ENCODE measurements around the gene RNASEH2A. TPM values are rescaled to one million over a fixed set of nuclear protein-coding genes. Genes with fewer than 3 reads are reported as not detected.

The RNASEH2A gene
- 30.5 and 31.0 TPM in 2 replicates for total RNA-seq

DNA sequence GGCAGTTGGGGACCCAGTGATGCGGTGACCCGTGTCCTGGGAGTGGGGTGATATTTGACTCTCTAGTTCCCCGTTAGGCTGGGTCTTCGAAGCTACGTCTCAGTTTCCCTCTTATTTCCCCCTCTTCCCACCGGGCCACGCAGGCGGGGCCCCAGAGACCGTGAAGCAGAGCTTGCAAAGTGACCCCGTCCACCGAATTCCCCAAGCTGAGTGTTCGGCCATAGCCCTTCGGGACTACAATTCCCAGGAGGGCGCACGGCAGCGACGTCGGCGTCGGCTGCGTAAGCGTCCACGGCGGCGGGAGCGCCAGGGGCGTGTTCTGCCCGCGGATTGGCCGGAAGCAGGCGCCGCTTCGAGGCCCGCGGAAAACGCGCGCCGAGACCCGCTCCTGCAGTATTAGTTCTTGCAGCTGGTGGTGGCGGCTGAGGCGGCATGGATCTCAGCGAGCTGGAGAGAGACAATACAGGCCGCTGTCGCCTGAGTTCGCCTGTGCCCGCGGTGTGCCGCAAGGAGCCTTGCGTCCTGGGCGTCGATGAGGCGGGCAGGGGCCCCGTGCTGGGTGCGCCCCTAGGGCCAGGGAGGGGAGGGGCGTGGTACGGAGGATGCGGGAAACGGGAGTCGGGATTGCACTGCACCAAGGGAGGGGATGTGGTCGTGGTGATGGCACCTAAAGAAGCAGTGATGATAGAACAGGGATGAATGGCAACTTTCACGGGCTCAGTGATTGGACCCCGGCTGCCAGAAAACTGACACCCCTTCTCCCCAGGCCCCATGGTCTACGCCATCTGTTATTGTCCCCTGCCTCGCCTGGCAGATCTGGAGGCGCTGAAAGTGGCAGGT, at the start of gene RNASEH2A:
Gene RNASEH2A, plus strand, starts transcription at position 343 of the 840 bp plus-strand sequence. Its CDS starts 90 bp downstream, at position 433.

GRCh38 chr19:12774588-12775555, 31.5 kb upstream of the RNASEH2A start, which contains the start of gene HOOK2:
Gene HOOK2, minus strand, starts transcription at chr19:12775552. Its CDS starts 103 bp downstream, at chr19:12775449.

DNA sequence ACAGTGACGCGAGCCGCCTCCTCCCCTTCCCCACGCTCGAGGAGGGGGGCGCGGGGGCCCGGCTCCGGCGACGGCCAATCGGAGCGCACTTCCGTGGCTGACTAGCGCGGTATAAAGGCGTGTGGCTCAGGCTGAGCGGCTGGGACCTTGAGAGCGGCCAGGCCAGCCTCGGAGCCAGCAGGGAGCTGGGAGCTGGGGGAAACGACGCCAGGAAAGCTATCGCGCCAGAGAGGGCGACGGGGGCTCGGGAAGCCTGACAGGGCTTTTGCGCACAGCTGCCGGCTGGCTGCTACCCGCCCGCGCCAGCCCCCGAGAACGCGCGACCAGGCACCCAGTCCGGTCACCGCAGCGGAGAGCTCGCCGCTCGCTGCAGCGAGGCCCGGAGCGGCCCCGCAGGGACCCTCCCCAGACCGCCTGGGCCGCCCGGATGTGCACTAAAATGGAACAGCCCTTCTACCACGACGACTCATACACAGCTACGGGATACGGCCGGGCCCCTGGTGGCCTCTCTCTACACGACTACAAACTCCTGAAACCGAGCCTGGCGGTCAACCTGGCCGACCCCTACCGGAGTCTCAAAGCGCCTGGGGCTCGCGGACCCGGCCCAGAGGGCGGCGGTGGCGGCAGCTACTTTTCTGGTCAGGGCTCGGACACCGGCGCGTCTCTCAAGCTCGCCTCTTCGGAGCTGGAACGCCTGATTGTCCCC, 14.9 kb upstream of the RNASEH2A start, which contains the start of gene JUNB:
Gene JUNB, plus strand, starts transcription at position 142 of the 706 bp plus-strand sequence. Its CDS starts 286 bp downstream, at position 428.

GRCh38 chr19:12801466-12802266, 4.7 kb upstream of the RNASEH2A start, which contains the start of the genes PRDX2 and THSD8:
Gene PRDX2, minus strand, starts transcription at chr19:12801800. Its CDS starts 539 bp downstream, at chr19:12801261.
Gene THSD8, plus strand, starts transcription at chr19:12802069. Its CDS starts 3 bp downstream, at chr19:12802072.

GRCh38 chr19:12834566-12834943, 28.2 kb downstream of the RNASEH2A start, which contains the start of gene RTBDN:
Gene RTBDN, minus strand, starts transcription at chr19:12834579. Its CDS starts 4,600 bp downstream, at chr19:12829979.

DNA sequence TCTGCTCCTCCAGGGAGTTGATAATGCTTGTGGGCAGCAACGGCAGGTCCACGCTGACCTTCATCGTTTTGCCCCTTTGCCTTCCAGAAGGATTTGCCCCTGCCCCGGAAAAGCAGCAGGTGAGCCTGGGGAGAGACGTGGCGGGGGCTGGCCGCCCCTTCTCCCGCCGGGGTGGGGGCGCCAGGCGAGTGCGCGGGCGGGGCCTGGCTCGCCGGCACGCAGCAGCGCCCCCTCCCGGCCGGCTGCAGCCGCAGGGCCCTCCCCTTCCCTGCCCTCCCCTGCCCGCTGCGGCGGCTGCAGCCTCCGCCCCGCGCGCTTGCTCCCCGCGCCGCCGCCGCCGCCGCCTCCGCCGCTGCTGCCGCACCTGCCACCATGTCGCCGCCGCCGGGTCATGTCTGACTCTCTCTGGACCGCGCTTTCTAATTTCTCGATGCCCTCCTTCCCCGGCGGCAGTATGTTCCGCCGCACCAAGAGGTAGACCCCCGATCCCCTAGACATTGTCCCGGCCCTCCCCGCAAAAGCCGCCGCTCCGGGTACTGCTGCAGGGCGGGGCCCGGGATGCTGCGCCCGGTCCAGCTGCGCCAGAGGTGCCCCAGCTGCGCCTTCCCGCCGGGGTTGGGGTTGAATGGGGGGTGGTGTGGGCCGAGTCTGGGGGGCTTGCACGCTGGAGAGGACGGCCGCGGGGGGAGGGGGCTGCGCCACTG, 31.9 kb downstream of the RNASEH2A start, which contains the start of gene MAST1:
Gene MAST1, plus strand, starts transcription at position 334 of the 704 bp plus-strand sequence. Its CDS starts 58 bp downstream, at position 392.

Small RNAs within 50 kb of the gene (small RNA-seq; reads per million reads assigned to genes)
- gene MIR5684 (not detected), gene MIR6794 (not detected)

Other genes with a start within 250 kb of the RNASEH2A start
- gene ZNF490, start 195.8 kb upstream of the RNASEH2A start, total RNA-seq = 8.8 and 9.4 TPM in 2 replicates
- 22.0 and 22.1 TPM in 2 replicates for gene ZNF791, start 195.7 kb upstream of the RNASEH2A start, total RNA-seq
- 25.9 and 29.6 TPM in 2 replicates for gene MAN2B1, start 139.8 kb upstream of the RNASEH2A start, total RNA-seq
- gene WDR83, start 139.8 kb upstream of the RNASEH2A start, total RNA-seq = 5.9 and 6.4 TPM in 2 replicates
- gene DHPS, start 124.7 kb upstream of the RNASEH2A start, total RNA-seq = 41.6 and 48.0 TPM in 2 replicates
- not detected in 2 replicates for gene GNG14, start 118.6 kb upstream of the RNASEH2A start, total RNA-seq
- 11.3 and 12.9 TPM in 2 replicates for gene FBXW9, start 110.0 kb upstream of the RNASEH2A start, total RNA-seq
- gene TNPO2, start 82.7 kb upstream of the RNASEH2A start, total RNA-seq = 37.1 and 43.5 TPM in 2 replicates
- 139 and 174 TPM in 2 replicates for gene TRIR, start 71.9 kb upstream of the RNASEH2A start, total RNA-seq
- 70.3 and 81.7 TPM in 2 replicates for gene GET3, start 69.1 kb upstream of the RNASEH2A start, total RNA-seq
- not detected in 2 replicates for gene BEST2, start 54.8 kb upstream of the RNASEH2A start, total RNA-seq
- gene HOOK2, start 31.0 kb upstream of the RNASEH2A start, total RNA-seq = 8.4 and 8.8 TPM in 2 replicates
- 36.0 and 37.8 TPM in 2 replicates for gene JUNB, start 15.1 kb upstream of the RNASEH2A start, total RNA-seq
- gene PRDX2, start 4.8 kb upstream of the RNASEH2A start, total RNA-seq = 192 and 196 TPM in 2 replicates
- 0.53 TPM in 1 of 2 replicates, not detected in the other for gene THSD8, start 4.5 kb upstream of the RNASEH2A start, total RNA-seq
- not detected in 2 replicates for gene RTBDN, start 28.0 kb downstream of the RNASEH2A start, total RNA-seq
- 0.22 and 0.53 TPM in 2 replicates for gene MAST1, start 31.9 kb downstream of the RNASEH2A start, total RNA-seq
- 12.1 and 20.0 TPM in 2 replicates for gene DNASE2, start 74.9 kb downstream of the RNASEH2A start, total RNA-seq
- gene KLF1, start 80.6 kb downstream of the RNASEH2A start, total RNA-seq = not detected in 2 replicates
- gene GCDH, start 84.6 kb downstream of the RNASEH2A start, total RNA-seq = 29.9 and 38.1 TPM in 2 replicates
- 0.07 TPM in 1 of 2 replicates, not detected in the other for gene SYCE2, start 112.7 kb downstream of the RNASEH2A start, total RNA-seq
- 61.8 and 67.1 TPM in 2 replicates for gene FARSA, start 127.1 kb downstream of the RNASEH2A start, total RNA-seq
- gene CALR, start 132.0 kb downstream of the RNASEH2A start, total RNA-seq = 1,763 and 1,853 TPM in 2 replicates
- 80.7 and 103 TPM in 2 replicates for gene RAD23A, start 139.3 kb downstream of the RNASEH2A start, total RNA-seq
- 30.1 and 32.4 TPM in 2 replicates for gene GADD45GIP1, start 150.6 kb downstream of the RNASEH2A start, total RNA-seq
- not detected in 2 replicates for gene DAND5, start 163.0 kb downstream of the RNASEH2A start, total RNA-seq
- gene NFIX, start 188.9 kb downstream of the RNASEH2A start, total RNA-seq = 34.7 and 36.3 TPM in 2 replicates

Measured in thoracic aorta endothelial cell (primary cell).